Left lung (tissue), 10 donors: ENCODE results near the gene TBL3. TPM values are rescaled to one million over a fixed set of nuclear protein-coding genes. Genes with fewer than 3 reads are reported as not detected.

Experiments
- ATAC-seq: fragments of 200-7000 bp; cut with Tn5 transposase; one replicate; pipeline ENCODE4 v1.9.1; 2020; ENCODE audit warnings: moderate library complexity
- DNase-seq, 4 donors: peaks; one replicate each; pipeline ENCODE4 v3.0.0-alpha.2; 2013 to 2020
- H3K27ac ChIP-seq, 2 donors: fragments of 200-600 bp; sonication (generic) in 1 of 2; one replicate each; pipeline versions ENCODE4 v1.5.0 to v1.8.0; 2020 to 2021
- H3K27me3 ChIP-seq, 2 donors: fragments of 200-600 bp; sonication (generic) in 1 of 2; one replicate each; pipeline versions ENCODE4 v1.5.0 to v1.8.0; 2020 to 2021
- H3K36me3 ChIP-seq, 2 donors: fragments of 200-600 bp; sonication (generic) in 1 of 2; one replicate each; pipeline versions ENCODE4 v1.5.0 to v1.8.0; 2020 to 2021
- H3K4me1 ChIP-seq, 2 donors: fragments of 200-600 bp; one replicate each; pipeline ENCODE4 v1.8.0; 2021
- H3K4me3 ChIP-seq, 2 donors: fragments of 200-600 bp; sonication (generic) in 1 of 2; one replicate each; pipeline versions ENCODE4 v1.5.0 to v1.8.0; 2020 to 2021; ENCODE audit warnings: mild to moderate bottlenecking in 1 of 2
- H3K9me3 ChIP-seq, 2 donors: fragments of 200-600 bp; sonication (generic) in 1 of 2; one replicate each; pipeline versions ENCODE4 v1.5.0 to v1.8.0; 2020 to 2021
- CTCF ChIP-seq, 2 donors: fragments of 200-600 bp; sonication (generic) in 1 of 2; IDR thresholded peaks; one replicate each; pipeline versions ENCODE4 v1.5.0 to v1.8.0; 2021; ENCODE audit warnings: antibody characterized with exemption in 2 of 2
- intact Hi-C, 2 donors: fragments of 100-400 bp; cut with DNase I; formaldehyde crosslinking; loops; one replicate each; pipeline versions ENCODE4 v1.11.2 to v1.14.2; 2022
- polyA plus RNA-seq, 6 donors: library from polyadenylated mRNA; unstranded; fragments of 120-200 nt; gene quantifications; one replicate each; pipeline ENCODE4 v1.2.1, GENCODE V29; 2013; ENCODE audit not compliant: insufficient read length in 6 of 6
- total RNA-seq, 2 donors: library from RNA; stranded (reverse); fragmentation: NEBNext Ultra II Directional; extraction: Animal tissue kit (Norgen Biotek cat#: 25700); gene quantifications; one replicate each; pipeline ENCODE4 v1.2.1, GENCODE V29; 2021
- donor health status: DM: no; HTN: yes; CAD: no.
- donor health status: DM: no; HTN: no; CAD: no.

TBL3 gene
- total and polyA plus RNA-seq, 8 donors, result 25.8 to 38.8 (median 31.0) TPM

DNA sequence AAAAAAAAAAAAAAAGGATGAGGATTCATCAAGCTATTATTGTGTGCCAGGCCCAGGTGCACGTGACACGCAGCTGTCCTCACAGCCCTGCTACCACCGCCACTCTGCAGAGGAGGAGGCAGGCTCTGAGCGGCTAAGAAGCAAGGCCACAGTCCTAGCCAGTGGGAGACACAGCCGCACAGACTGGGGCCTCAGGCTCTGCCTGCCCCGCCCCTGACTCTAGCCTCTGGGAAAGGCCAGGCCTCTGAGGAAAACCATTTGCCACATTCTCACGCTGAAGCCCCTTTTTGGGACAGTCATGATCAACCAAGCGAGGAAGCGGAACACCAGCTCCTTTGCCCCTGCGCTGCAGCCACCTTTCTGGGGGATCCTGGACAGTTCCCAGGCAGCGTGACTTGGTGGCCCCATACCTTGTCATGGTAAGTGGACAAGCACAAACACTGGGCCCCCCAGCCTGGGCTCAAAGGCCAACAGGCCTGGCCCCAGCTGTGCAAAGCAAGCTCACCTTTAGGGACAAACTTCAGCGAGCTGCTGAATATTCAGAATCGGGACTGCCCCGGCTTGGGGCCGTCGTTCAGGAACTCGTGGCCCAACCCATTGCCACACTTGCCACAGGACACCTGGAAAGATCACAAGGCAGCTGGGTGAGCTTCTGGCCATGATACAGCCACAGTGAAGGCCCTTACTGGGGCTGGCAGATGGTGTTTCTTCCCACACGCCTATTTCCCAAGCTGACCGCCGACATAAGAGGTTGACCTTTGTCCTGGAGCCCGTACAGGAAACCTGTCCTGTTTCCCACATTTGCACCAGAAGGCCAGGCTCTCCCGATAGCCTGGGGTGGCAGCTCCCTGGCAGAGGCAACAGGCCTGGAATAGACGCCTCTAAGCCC is 31.3 kb upstream of the TBL3 start:
- H3K36me3 ChIP-seq, result peaks cover 0 to 51% of the 10 kb centered on the region in 2 donors
- intact Hi-C loops, result no loop called here
- no peak for TF ChIP-seq CTCF (IDR thresholded peaks at IDR 0.05)
- H3K27ac ChIP-seq, result peak overlapping the region in 1 of 2 donors; percentile 93
- H3K9me3 ChIP-seq, result no peaks in the 10 kb centered on the region
- ATAC-seq, result no peak
- peak overlapping the region in 1 of 2 donors; percentile 72 for H3K4me3 ChIP-seq
- H3K4me1 ChIP-seq, result peaks cover 6 to 65% of the 10 kb centered on the region in 2 donors
- DNase-seq, result no peak
- no peaks in the 10 kb centered on the region for H3K27me3 ChIP-seq

- no peak for ATAC-seq
- TF ChIP-seq CTCF (IDR thresholded peaks at IDR 0.05), result no peak
- peak overlapping the region in 1 of 2 donors; percentile 72 for H3K4me3 ChIP-seq
Measured at GRCh38 chr16:1941162-1942046, 30.4 kb upstream of the TBL3 start.

GRCh38 chr16:1942047-1942809 is 29.6 kb upstream of the TBL3 start:
- DNase-seq, result peak in 1 of 4 donors; percentile 72
- no peak for TF ChIP-seq CTCF (IDR thresholded peaks at IDR 0.05)
- H3K27ac ChIP-seq, result peak overlapping the region; percentile 62 to 93
- no peaks in the 10 kb centered on the region for H3K27me3 ChIP-seq
- peak; percentile 4 for ATAC-seq
- intact Hi-C loops, result no loop called here
- H3K36me3 ChIP-seq, result peaks cover 0 to 41% of the 10 kb centered on the region in 2 donors
- H3K4me1 ChIP-seq, result peaks cover 6 to 61% of the 10 kb centered on the region in 2 donors
- H3K9me3 ChIP-seq, result no peaks in the 10 kb centered on the region
- peak overlapping the region; percentile 70 to 72 for H3K4me3 ChIP-seq

More at GRCh38 chr16:1941162-1942046, 30.4 kb upstream of the TBL3 start:
- no peaks in the 10 kb centered on the region for H3K27me3 ChIP-seq
- no peak for DNase-seq
- no peaks in the 10 kb centered on the region for H3K9me3 ChIP-seq
- peak overlapping the region; percentile 62 to 93 for H3K27ac ChIP-seq
- H3K36me3 ChIP-seq, result peaks cover 0 to 49% of the 10 kb centered on the region in 2 donors
- intact Hi-C loops, result no loop called here
- peaks cover 6 to 62% of the 10 kb centered on the region in 2 donors for H3K4me1 ChIP-seq

- intact Hi-C loops, result no loop called here
Measured at GRCh38 chr16:1942810-1943726, 28.8 kb upstream of the TBL3 start, which contains the start of gene MSRB1. Gene MSRB1 (minus strand): TSS chr16:1943199. CDS start chr16:1943156, 43 bp downstream.

More at GRCh38 chr16:1942810-1943726, 28.8 kb upstream of the TBL3 start, which contains the start of gene MSRB1:
- Histone ChIP-seq H3K27ac (peak within 1 kb of the TSS; percentile 62 to 93), H3K4me3 (peak within 1 kb of the TSS; percentile 70 to 72), H3K27me3 (no peaks in the 10 kb centered on the region), H3K4me1 (peaks cover 6 to 53% of the 10 kb centered on the region in 2 donors), H3K36me3 (peaks cover 0 to 33% of the 10 kb centered on the region in 2 donors), H3K9me3 (no peaks in the 10 kb centered on the region)
- no peak for TF ChIP-seq CTCF (IDR thresholded peaks at IDR 0.05)
- ATAC-seq, result peak; percentile 97
- DNase-seq, result peak; percentile 96 to 100 (median 99)
